ENCODE measurements around the gene SLC25A53. TPM values are rescaled to one million over a fixed set of nuclear protein-coding genes. Genes with fewer than 3 reads are reported as not detected.

Gene SLC25A53
- total and polyA plus RNA-seq, 3 donors from 2014 or later, result 4.5 to 16.0 (median 10.6) TPM

- H3K4me1 ChIP-seq, result no peaks in the 10 kb centered on the region
- 44 to 54% methylated on average over 2 of the region's 2 CpGs for WGBS, 2 donors
- DNase-seq, result no peak
- H3K36me3 ChIP-seq (ENCODE audit: low read depth, missing control alignments), result no peaks in the 10 kb centered on the region
- no peaks in the 10 kb centered on the region for H3K27me3 ChIP-seq
- H3K9me3 ChIP-seq, result no peaks in the 10 kb centered on the region
- no peak overlapping the region for H3K27ac ChIP-seq
- intact Hi-C loops (cut with DNase I; ENCODE audit: low total_unique reads), result no loop called here
- H3K4me3 ChIP-seq, result no peak overlapping the region
- TF ChIP-seq POLR2A (IDR thresholded peaks at IDR 0.05) (no peak), CTCF (IDR thresholded peaks at IDR 0.05) (no peak)
Measured at GRCh38 chrX:104126856-104127255, 30.0 kb downstream of the SLC25A53 start.

GRCh38 chrX:104122829-104123228 is 34.0 kb downstream of the SLC25A53 start:
- no peak for TF ChIP-seq POLR2A (IDR thresholded peaks at IDR 0.05)
- no peak for TF ChIP-seq CTCF (IDR thresholded peaks at IDR 0.05)
- H3K4me1 ChIP-seq, result no peaks in the 10 kb centered on the region
- H3K4me3 ChIP-seq, result no peak overlapping the region
- no peaks in the 10 kb centered on the region for H3K36me3 ChIP-seq (ENCODE audit: low read depth, missing control alignments)
- no peak for DNase-seq
- no peaks in the 10 kb centered on the region for H3K9me3 ChIP-seq
- H3K27me3 ChIP-seq, result no peaks in the 10 kb centered on the region
- WGBS, 2 donors, result 81 to 86% methylated on average over 5 of the region's 5 CpGs
- intact Hi-C loops (cut with DNase I; ENCODE audit: low total_unique reads), result no loop called here
- no peak overlapping the region for H3K27ac ChIP-seq

- intact Hi-C loops (cut with DNase I; ENCODE audit: low total_unique reads), result no loop called here
- no peak for DNase-seq
- Histone ChIP-seq H3K27ac (no peak overlapping the region), H3K36me3 (ENCODE audit: low read depth, missing control alignments) (no peaks in the 10 kb centered on the region), H3K4me3 (no peak overlapping the region), H3K9me3 (no peaks in the 10 kb centered on the region), H3K4me1 (peaks cover under 1% of the 10 kb centered on the region), H3K27me3 (no peaks in the 10 kb centered on the region)
- 100% methylated on average over 1 of the region's 1 CpG; no CpG with 5 or more reads in 1 of the 2 donors for whole genome bisulfite sequencing, 2 donors
- no peak for TF ChIP-seq CTCF (IDR thresholded peaks at IDR 0.05)
- no peak for TF ChIP-seq POLR2A (IDR thresholded peaks at IDR 0.05)
Measured at GRCh38 chrX:104118765-104119164, 38.0 kb downstream of the SLC25A53 start.

GRCh38 chrX:104117759-104118158 is 39.0 kb downstream of the SLC25A53 start:
- no peak overlapping the region for H3K27ac ChIP-seq
- H3K4me3 ChIP-seq, result no peak overlapping the region
- H3K9me3 ChIP-seq, result no peaks in the 10 kb centered on the region
- intact Hi-C loops (cut with DNase I; ENCODE audit: low total_unique reads), result no loop called here
- TF ChIP-seq POLR2A (IDR thresholded peaks at IDR 0.05) (no peak), CTCF (IDR thresholded peaks at IDR 0.05) (no peak)
- H3K27me3 ChIP-seq, result no peaks in the 10 kb centered on the region
- H3K36me3 ChIP-seq (ENCODE audit: low read depth, missing control alignments), result no peaks in the 10 kb centered on the region
- H3K4me1 ChIP-seq, result peaks cover 3% of the 10 kb centered on the region
- no peak for DNase-seq

GRCh38 chrX:104113222-104113965 is 43.4 kb downstream of the SLC25A53 start:
- no peak for TF ChIP-seq POLR2A (IDR thresholded peaks at IDR 0.05)
- peak; percentile 6 to 14 (median 12) for TF ChIP-seq CTCF (IDR thresholded peaks at IDR 0.05)
- Histone ChIP-seq H3K27me3 (no peaks in the 10 kb centered on the region), H3K4me3 (peak overlapping the region; percentile 54 to 69), H3K9me3 (no peaks in the 10 kb centered on the region), H3K36me3 (ENCODE audit: low read depth, missing control alignments) (no peaks in the 10 kb centered on the region), H3K27ac (peak overlapping the region in 1 of 2 donors; percentile 73), H3K4me1 (peaks cover 3% of the 10 kb centered on the region)
- peak; percentile 62 for DNase-seq
- intact Hi-C loops (cut with DNase I; ENCODE audit: low total_unique reads), result no loop called here
- 4 to 5% methylated on average over 12 to 24 of the region's 24 CpGs for WGBS, 2 donors

All from testis (tissue), 3 donors.